GM19397 (cell line): Measurements from ENCODE around the gene DNM1.
"Not testable (repeated sequence)": the region's sequence is repeated elsewhere in the genome, so short reads cannot be mapped to it uniquely, and the experiment has no call there.

Experiments used
- ATAC-seq: cut with Tn5 transposase; IDR thresholded peaks from one replicate; pipeline ENCODE4 v1.9.1; 2021; ENCODE audit warnings: mild to moderate bottlenecking, moderate library complexity; ENCODE audit not compliant: unreplicated experiment

The DNM1 gene

DNA sequence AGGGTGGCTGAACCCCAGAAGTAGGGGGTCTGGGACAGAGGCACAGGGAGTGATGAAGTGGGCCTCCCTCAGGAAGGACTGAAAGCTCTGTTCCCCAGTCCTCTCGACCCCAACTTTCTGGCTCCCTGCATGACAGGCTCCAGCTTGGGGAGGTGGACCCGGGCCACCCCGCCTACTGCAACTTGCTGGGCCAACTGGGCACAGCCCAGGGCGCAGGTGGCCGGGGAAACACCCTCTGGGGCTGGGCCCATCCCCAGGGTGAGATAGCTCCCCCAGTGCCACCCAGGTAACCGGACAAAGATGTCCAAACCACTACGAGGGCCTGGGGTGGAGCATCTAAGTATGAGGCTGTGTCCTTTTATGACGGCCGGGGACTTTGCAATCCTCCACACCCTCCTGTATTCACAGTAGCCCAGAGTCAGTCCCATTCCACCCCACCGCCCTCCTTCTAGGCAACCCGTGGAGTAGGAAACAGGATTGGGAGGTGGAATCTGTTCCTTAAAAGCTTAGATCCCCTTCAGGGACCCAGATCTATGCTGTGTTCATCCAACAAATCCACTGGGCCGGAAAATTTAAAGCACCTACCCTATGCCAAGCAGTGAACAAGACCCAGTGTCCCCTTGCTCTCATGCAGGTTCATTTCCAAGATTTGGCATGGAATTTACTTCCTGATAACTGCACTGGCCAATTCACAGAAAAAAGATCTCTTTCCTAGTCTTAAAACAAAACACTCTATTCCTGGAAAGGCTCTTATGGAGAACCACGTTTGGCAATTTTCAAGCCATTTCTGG is 19.9 kb downstream of the DNM1 start:
- ATAC-seq: no peak

DNA sequence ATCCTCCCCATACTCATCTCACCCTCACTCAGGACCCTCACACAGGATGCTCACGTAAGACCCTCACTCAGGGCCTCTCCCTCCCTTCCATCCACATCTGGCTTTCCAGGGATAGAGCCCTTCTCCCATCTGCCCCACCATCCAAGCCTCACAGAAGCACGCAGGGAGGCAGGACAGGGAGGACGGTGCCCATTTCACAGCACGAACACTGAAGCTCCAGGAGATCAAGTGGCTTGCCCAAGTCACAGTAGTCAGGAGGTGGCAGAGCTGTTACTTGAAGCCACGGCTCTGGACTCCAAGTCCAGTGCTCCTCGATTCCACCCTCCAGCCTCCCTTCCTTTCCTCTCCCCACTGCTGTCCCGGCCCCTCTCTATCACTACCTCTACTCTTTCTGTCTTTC is 21.7 kb downstream of the DNM1 start:
- no peak for ATAC-seq

DNA sequence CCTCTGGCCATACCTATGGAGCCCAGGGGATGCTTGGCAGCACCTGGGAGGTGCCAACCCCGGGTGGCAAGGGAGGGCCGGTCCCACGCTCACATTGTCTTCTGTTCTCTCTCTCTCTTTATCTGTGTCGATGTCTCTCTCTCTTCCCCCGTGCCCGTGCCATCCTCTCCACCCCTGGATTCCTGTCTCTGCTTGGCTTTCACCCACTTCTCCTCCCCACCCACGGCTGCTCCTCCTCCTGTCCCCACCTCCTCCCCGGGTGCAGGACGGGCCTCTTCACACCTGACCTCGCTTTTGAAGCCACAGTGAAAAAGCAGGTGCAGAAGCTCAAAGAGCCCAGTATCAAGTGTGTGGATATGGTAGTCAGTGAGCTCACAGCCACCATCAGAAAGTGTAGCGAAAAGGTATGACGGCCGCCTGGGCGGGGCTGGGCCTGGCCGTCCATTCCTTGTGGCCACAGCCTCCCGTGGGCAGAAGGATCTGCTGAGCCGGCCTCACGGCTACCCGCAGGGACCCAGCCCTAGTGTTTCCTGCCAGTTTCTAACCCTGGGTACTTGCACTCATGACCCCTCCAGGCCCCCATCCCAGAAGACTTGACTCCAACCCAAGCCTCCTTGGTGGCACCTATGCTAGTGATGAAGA is 22.7 kb downstream of the DNM1 start:
- ATAC-seq: no peak

DNA sequence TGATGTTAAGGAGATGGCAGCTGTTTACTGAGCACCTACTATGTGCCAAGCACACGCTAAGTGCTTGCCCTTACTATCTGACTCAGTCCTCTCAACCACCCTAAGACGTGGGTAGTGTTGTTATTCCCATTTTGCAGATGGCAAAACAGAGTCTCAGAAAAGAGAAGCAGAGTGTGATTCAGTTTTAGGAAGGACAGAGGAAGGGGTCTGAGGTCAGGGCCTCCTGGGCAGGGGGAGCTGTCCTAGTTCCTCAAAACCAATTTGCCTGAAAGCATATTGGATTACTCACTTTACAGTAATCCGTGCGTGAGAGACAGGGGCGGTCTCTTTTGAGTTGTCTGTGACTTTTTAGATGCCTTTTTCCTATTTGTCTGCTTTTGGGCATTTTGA is 23.2 kb downstream of the DNM1 start:
- ATAC-seq: no peak

DNA sequence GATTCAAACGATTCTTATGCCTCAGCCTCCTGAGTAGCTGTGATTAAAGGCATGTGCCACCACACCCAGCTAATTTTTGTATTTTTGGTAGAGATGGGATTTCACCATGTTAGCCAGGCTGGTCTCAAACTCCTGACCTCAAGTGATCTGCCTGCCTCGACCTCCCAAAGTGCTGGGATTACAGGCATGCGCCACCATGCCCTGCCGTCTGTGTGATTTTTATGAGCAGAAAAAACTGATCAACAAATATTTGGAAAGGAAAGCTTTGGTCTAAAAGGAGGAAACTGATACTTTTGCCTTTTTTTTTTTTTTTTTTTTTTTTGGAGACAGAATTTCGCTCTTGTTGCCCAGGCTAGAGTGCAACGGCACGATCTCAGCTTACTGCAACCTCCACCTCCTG is 27.7 kb downstream of the DNM1 start:
- not testable (repeated sequence) for ATAC-seq

DNA sequence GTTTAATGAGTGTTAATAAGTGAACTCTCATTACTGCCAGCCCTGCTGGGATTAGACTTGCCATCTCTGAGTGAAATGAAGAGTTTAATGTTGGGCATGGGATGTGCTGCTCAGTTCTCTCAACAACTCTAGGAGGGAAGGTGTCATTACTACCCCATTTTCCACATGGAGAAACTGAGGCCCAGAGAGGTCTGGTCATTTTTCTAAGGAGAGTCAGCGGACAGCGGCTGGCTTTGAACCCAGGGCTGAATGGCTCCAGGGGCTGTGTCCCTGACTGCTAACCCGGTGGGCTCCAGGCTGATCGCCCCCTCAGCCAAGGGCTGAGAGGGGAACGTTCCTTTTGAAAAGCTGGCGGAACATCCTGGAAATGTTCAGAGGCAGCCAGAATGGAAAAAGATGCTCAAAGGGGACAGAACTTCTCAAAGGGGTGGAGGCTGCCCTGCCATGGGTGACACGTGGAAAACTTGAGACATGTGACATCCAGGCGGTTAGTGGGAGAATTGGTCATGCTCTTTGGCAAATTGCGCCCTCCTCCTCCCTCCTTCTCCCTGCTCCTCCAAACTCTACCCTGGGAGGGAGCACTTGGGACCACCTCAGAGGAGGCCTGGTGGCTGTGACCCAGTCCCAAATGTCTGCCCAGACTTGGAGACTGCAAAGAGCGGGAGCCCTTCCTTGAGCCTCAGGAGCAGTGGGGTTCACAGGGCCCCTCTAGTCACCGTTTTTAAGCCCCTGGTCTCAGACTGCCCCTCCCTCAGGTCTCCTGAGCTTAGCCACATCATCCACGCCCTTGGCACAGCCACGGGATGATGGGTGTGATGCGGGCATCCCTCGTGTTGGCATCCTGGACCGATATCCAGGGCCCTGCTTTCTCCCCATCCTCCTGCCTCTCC is 28.7 kb downstream of the DNM1 start:
- no peak for ATAC-seq

DNA sequence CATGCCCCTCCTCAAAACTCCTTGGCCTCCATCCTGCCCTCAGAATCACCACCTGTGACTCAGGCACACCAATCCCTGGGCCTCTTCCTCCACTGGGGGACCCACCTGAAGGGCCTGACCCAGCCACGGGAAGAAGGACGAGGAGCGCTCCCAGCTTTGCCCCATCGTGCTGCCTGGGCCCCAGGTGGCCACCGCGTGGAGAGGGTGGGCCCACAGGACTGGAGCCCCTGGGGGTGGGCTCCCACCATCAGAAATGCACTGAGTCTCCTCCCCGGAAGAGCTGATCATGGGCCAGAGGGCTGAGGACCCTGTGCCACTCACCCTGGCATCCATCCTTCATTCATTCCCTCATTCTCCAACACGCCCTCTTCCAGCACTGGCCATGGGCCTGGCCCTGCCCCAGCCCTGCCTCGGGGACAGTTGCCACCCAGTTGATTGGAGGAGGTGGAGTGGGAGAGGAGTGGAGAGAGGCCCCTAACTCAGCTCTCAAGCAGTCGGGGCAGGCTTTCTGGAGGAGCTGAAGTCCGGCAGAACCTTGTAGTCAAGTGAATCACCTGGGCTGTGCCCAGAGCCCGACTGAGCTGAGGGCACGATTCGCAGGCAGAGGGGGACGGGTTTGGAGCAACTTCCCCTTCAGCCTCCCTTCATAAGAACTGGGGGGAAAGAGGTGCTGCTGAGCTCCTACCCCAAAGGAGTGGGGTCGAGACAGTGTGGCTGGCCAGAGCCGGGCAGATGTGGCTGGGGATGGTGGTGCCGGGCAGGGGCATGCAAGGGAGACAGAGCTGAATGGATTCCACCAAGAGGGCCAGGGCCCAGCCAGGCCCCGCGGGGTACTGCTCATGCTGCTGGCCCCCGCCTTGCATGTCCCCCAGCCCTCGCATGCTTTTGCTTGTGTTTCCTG is 29.6 kb downstream of the DNM1 start:
- no peak for ATAC-seq

DNA sequence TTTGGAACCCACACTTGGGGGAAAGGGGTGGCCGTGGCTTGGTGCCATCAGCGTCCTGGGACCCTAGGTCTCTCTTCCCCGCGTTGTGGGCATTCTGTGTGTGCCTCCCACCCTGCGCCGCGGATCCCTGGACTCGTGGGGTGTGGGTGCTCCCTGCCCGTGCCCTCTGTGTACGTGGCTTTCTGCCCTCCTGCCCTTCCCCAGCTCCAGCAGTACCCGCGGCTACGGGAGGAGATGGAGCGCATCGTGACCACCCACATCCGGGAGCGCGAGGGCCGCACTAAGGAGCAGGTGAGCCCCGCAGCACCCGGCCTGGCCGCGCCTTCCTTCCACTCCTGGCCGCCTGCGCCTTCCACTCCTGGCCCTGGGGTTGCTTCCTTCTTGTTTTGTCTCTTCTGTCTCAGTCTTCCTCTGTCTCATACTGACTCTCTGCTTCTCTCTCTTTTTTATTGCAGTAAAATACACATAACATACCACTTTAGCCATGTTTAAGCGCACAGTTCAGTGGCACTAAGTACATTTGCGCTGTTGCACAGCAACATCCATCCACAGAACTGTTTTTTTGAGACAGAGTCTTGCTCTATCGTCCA is 30.7 kb downstream of the DNM1 start:
- no peak for ATAC-seq

DNA sequence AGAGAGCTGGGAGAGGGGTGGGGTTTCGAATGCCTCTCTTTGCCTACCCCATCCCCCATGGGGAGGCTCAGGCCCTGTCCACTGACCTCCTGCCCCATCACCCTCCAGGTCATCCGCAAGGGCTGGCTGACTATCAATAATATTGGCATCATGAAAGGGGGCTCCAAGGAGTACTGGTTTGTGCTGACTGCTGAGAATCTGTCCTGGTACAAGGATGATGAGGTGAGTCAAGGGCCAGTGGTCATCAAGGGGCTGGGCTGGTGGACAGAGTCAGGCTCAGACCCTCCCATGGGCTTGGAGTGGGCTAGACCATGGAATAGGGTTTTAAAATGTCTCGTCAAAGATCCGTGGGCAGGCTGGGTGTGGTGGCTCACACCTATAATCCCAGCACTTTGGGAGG is 38.9 kb downstream of the DNM1 start:
- no peak for ATAC-seq

DNA sequence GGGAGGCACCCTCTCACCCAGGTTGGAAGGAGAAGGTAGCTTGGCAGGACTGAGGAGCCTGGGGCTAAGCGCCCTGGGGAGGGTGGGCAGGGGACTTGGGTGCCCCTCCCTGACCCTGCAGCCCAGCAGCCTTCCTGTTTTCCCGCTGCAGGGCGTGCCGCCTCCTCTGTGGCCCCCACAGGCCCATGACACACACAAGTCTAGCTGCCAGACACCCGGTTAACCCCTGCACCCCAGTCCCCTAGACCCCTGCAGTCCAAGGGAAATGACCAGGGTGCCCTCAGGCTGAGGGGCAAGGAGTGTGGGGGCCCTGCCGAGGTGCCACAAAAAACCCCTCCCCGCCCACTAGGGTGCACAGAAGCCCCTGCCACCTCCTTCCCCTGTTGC is 39.6 kb downstream of the DNM1 start:
- no peak for ATAC-seq

DNA sequence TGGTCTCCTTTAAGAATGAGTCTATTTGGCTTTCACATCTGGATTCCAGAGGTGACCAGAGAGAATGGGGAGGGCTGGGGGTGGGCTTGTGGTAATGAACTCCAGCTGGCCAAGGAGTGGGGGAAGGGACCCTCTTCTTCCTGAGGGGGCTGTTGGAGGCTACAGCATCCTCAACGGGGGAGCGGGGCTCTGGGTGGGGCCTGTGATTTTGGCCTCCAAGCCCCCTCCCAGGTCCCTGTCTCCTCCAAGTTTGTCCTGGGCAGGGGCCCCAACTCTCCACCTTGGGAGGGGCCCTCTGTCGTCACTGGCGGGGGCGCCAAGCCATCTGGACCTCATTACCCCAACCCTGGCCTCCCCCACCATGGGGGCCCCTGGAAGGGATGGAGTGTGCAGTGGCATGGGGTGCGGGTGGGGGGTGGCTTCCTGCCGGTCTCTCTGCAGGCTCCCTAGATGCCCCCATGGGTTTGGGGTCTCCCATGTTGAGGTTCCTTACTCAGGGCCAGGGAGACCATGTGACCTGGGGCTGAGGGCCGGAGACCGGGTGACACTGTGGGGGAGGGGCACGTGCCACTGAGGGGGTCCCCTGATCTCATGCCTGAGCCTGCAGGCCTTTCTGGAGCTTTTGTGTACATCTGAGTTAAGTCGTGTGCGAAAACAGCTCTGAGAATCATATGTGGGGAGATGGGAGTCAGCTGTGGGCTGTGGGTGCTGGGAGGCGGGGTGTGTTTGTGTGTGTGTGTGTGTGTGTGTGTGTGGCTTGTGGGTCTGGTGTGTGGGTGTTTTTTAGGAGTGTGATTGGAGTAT is 40.2 kb downstream of the DNM1 start:
- ATAC-seq: no peak

DNA sequence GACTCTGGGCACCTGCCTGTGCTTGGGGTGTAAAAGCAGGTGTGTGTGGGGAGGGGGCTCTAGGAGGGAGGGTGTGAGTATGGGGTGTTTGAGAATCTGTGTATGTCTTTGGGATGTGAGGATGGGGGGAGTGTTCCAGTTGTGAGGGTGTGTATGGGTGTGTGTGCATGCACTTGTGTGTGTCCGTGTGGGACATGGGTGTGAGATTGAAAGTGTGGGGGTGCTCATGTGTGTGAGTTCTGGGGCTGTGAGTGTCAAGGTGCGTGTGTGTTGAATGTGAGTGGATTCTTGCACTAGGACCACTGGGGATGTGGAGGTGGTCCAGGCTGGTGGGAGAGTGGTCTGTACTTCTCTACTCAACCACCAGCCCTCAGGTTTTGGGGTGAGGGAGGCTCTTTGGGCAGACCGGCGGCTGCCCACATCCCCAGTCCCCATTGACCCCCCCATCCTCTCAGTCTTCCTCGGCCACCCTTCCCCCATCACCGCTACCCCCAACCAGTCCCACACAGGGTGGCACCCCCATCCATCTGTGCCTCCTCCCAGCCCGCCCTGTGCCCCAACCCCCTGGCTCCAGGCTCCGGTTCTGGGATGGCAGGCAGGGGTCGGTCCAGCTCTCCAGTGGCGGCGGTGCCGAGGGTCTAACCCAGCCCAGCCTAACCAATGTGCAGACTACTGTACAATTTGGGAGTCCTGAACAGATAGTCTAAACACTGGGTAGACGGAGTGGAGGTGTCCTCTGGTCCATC is 41.1 kb downstream of the DNM1 start:
- ATAC-seq: no peak

DNA sequence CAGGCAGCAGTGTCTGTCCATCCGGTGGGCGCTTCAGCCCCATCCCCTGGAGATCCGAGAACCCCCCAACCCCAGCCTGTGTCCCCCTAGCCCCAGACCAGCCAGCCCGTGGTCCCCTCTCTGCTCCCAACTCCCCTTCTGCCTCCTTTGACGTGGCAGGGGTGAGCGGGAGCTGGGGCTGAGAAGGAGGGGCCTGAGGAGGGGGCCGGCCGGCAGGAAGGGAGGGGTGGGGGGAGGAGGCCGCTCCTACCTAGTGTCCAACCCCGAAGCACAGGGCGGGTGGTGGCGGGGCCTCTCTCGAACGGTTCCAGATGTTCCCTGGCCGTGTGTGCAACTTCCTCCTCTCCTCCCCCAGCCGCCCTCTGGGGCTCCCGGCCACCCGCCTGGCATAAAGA is 41.7 kb downstream of the DNM1 start:
- no peak for ATAC-seq

DNA sequence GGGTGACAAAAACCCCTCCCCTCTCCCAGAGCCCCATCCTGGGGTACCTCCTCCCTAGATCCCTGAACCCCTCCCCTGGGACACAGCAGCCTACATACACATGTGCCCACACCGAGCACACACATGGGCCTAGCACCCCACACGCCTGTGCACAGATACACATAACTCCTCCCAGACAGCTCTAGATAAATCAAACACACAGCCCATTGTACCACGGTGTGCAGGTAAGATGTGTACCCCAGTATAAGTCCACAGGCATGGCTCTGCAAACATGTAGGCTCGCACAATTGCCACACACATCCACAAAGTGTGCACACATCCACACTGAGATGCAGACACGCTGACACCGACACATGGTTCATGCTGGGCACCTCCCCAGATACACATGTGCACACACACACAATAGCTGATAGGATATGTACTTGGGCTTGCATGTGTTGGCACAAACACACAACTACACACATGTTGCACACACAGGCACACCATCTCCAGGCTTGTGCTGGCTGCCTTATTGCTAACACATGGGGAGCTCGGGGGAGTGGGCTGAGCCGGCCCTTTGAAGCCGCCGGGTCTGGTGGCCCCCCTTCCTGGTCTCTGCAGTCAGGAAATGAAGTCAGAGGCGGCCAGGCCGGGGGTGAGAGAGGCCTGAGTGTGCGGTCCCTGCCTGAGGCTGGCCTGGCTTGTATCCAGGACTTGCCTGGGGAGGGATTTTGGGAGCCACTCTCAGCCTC is 42.4 kb downstream of the DNM1 start:
- no peak for ATAC-seq

DNA sequence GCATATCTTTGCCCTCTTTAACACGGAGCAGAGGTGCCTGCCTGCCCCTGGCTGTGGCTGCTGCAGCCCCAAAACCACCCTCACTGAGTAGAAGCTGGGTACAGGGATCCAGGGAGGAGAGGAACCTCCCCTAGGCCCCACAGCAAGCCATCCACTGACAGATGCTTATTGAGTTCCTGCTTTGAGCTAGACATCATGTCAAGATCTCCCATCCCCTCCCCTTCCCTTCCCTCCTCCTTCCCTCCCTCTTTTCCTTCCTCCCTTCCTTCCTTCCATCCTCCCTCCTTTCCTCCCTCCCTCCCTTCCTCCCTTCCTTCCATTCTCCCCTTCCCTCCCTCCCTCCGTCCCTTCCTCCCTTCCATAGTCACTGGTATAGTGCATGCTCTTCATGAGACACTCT is 43.3 kb downstream of the DNM1 start:
- ATAC-seq: no peak

DNA sequence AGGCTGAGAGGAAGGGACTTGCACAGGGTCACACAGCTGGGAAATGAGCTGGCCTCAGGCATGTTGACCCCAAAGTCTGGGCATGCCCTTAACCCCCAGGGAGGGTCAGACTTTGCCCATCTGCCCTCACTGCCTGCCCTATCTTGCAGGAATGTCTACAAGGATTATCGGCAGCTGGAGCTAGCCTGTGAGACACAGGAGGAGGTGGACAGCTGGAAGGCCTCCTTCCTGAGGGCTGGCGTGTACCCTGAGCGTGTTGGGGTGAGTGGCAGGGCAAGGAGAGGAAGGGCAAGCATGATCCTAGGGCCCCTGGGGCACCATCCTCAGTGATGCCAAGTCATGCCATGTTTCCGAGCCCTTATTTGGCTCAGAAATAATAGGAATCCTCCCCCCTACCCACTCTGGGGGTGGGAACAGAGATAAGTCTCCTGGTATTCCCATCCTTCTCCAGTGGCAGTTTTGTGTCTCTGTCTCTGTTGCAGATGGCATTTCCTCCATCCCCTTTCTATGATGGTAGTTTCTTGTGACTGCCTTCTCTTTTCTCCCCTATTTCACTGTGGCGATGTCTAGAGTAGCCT is 44.1 kb downstream of the DNM1 start:
- no peak for ATAC-seq

DNA sequence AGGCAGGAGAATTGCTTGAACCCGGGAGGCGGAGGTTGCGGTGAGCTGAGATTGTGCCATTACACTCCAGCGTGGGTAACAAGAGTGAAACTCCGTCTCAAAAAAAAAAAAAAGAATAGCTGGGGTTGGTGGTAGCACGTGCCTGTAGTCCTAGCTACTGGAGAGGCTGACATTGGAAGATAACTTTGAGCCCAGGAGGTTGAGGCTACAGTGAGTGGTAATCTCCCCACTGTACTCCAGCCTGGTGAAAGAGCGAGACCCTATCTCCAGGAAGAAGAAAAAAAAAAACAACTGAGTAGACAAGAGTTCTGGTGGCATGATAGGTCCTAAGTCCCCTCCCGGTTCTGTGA is 46.4 kb downstream of the DNM1 start:
- ATAC-seq: no peak
